K562 (cell line): Measurements from ENCODE around the gene TIA1. TPM values are rescaled to one million over a fixed set of nuclear protein-coding genes. Genes with fewer than 3 reads are reported as not detected.

Experiments
- CHD7 ChIP-seq: fragments of 200-600 bp; sonication (generic); IDR thresholded peaks from one replicate; pipeline ENCODE4 v1.6.1; 2012; ENCODE audit warnings: mild to moderate bottlenecking, low read depth, low read length, inconsistent platforms
- PRMT5 ChIP-seq: sonication (generic); formaldehyde crosslinking; IDR thresholded peaks from 2 replicates; pipeline ENCODE4 v1.5.0; 2020; ENCODE audit warnings: missing genetic modification reagents
- RBM22 ChIP-seq: fragments of 200-400 bp; formaldehyde crosslinking; IDR thresholded peaks from 2 replicates; pipeline ENCODE4 v1.6.1; 2018; ENCODE audit warnings: low read length, low read depth; ENCODE audit not compliant: poor library complexity, severe bottlenecking
- SMARCB1 ChIP-seq: IDR thresholded peaks from 2 replicates; pipeline ENCODE4 v1.6.1; 2011; ENCODE audit warnings: improper control_type of control experiment, low read depth; ENCODE audit not compliant: insufficient read length
- XRCC4 ChIP-seq: IDR thresholded peaks from one replicate; pipeline ENCODE4 v1.6.1; 2011; ENCODE audit not compliant: insufficient read depth, insufficient read length; ENCODE audit errors: extremely low read depth
- polyA plus RNA-seq, 8 experiments: library from polyadenylated mRNA; depleted of rRNA in 4 of 8; stranded (reverse) in 5 of 8; unstranded in 3 of 8; fragments of >200 nt; fragmentation: Nextera tagmentation in 2 of 8; fragmentation: Illumina TruSeq in 1 of 8; extraction: Ambion mirVana in 2 of 8; extraction: Trizol in 1 of 8; gene quantifications; 2 replicates each; pipeline versions ENCODE4 v1.2.1 to v1.2.3, GENCODE V29; 2011 to 2014; ENCODE audit warnings: inconsistent platforms in 1 of 8, missing spikeins in 1 of 8
- total RNA-seq, 7 experiments: library from RNA; depleted of rRNA in 6 of 7; stranded (reverse); fragments of >200 nt in 6 of 7; fragmentation: Illumina TruSeq in 2 of 7; extraction: Trizol in 2 of 7; gene quantifications; 2 replicates each; pipeline versions ENCODE4 v1.2.1 to v1.2.3, GENCODE V29; 2011 to 2021; ENCODE audit warnings: low replicate concordance in 1 of 7
- TF ChIP-seq, protein P1 (sequence below): fragments of 250-450 bp; sonication (Bioruptor Pico); IDR thresholded peaks from 2 replicates; pipeline ENCODE4 v1.5.0; 2022; ENCODE audit warnings: mild to moderate bottlenecking

TIA1 gene
- total and polyA plus RNA-seq, 9 of the 15 experiments (the other 6 are each of a cell fraction or from before 2014, with no cell fraction given), result 25.3 to 129 (median 79.6) TPM

GRCh38 chr2:70190418-70191243, 57.8 kb downstream of the TIA1 start, which contains the start of gene C2orf42 (continued):
- TF ChIP-seq CHD7 (no peak), PRMT5 (CRISPR knock-in tag) (no peak), RBM22 (no peak), XRCC4 (no peak), SMARCB1 (no peak)
- TF ChIP-seq, protein P1, sequence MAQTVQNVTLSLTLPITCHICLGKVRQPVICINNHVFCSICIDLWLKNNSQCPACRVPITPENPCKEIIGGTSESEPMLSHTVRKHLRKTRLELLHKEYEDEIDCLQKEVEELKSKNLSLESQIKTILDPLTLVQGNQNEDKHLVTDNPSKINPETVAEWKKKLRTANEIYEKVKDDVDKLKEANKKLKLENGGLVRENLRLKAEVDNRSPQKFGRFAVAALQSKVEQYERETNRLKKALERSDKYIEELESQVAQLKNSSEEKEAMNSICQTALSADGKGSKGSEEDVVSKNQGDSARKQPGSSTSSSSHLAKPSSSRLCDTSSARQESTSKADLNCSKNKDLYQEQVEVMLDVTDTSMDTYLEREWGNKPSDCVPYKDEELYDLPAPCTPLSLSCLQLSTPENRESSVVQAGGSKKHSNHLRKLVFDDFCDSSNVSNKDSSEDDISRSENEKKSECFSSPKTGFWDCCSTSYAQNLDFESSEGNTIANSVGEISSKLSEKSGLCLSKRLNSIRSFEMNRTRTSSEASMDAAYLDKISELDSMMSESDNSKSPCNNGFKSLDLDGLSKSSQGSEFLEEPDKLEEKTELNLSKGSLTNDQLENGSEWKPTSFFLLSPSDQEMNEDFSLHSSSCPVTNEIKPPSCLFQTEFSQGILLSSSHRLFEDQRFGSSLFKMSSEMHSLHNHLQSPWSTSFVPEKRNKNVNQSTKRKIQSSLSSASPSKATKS, result no peak
